ENCODE results near the gene PSMA6.

The PSMA6 gene

DNA sequence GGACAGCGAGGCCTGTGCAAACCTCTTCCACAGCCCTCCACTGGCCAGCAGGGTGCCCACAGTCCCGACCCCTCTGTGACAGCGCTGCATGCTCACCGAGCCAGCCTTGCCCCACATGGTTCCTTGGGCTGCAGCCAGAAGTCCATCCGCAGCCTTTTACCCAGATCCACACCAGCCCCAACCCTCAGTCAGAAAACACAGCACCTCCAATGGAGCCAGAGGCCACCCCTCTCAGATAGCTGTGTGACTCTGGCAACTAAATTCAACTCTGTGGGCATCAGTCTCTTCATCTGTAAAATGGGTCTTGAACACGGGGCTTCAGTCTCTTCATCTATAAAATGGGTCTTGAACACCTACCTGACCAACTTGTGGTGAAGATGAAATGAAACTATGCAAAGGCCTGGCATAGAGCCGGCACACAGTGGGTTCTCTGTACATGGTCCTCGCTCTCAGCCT, 74.4 kb downstream of the PSMA6 start:
- H3K27ac ChIP-seq (replicated peaks): no peak overlapping the region
- TF ChIP-seq, protein P1, sequence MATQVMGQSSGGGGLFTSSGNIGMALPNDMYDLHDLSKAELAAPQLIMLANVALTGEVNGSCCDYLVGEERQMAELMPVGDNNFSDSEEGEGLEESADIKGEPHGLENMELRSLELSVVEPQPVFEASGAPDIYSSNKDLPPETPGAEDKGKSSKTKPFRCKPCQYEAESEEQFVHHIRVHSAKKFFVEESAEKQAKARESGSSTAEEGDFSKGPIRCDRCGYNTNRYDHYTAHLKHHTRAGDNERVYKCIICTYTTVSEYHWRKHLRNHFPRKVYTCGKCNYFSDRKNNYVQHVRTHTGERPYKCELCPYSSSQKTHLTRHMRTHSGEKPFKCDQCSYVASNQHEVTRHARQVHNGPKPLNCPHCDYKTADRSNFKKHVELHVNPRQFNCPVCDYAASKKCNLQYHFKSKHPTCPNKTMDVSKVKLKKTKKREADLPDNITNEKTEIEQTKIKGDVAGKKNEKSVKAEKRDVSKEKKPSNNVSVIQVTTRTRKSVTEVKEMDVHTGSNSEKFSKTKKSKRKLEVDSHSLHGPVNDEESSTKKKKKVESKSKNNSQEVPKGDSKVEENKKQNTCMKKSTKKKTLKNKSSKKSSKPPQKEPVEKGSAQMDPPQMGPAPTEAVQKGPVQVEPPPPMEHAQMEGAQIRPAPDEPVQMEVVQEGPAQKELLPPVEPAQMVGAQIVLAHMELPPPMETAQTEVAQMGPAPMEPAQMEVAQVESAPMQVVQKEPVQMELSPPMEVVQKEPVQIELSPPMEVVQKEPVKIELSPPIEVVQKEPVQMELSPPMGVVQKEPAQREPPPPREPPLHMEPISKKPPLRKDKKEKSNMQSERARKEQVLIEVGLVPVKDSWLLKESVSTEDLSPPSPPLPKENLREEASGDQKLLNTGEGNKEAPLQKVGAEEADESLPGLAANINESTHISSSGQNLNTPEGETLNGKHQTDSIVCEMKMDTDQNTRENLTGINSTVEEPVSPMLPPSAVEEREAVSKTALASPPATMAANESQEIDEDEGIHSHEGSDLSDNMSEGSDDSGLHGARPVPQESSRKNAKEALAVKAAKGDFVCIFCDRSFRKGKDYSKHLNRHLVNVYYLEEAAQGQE (IDR thresholded peaks at IDR 0.05; ENCODE audit: insufficient replicate concordance, low read depth): no peak
- TF ChIP-seq, protein P2, sequence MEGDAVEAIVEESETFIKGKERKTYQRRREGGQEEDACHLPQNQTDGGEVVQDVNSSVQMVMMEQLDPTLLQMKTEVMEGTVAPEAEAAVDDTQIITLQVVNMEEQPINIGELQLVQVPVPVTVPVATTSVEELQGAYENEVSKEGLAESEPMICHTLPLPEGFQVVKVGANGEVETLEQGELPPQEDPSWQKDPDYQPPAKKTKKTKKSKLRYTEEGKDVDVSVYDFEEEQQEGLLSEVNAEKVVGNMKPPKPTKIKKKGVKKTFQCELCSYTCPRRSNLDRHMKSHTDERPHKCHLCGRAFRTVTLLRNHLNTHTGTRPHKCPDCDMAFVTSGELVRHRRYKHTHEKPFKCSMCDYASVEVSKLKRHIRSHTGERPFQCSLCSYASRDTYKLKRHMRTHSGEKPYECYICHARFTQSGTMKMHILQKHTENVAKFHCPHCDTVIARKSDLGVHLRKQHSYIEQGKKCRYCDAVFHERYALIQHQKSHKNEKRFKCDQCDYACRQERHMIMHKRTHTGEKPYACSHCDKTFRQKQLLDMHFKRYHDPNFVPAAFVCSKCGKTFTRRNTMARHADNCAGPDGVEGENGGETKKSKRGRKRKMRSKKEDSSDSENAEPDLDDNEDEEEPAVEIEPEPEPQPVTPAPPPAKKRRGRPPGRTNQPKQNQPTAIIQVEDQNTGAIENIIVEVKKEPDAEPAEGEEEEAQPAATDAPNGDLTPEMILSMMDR (IDR thresholded peaks at IDR 0.05; ENCODE audit: insufficient read depth, low read length): no peak
- TF ChIP-seq GABPA (IDR thresholded peaks at IDR 0.05; ENCODE audit: low read depth): no peak
- no peak for TF ChIP-seq POLR2AphosphoS5 (IDR thresholded peaks at IDR 0.05; ENCODE audit: low read depth)
- no peak for TF ChIP-seq SPI1 (IDR thresholded peaks at IDR 0.05; ENCODE audit: borderline replicate concordance, low read depth)
- no peak overlapping the region for H3K4me3 ChIP-seq (replicated peaks; ENCODE audit: insufficient read depth, low read length)
- DNase-seq (ENCODE audit: low read depth in 1 of 2, low spot score in 1 of 2): no peak
- no peaks in the 10 kb centered on the region for H3K27me3 ChIP-seq (ENCODE audit: insufficient read depth, poor library complexity, severe bottlenecking)

DNA sequence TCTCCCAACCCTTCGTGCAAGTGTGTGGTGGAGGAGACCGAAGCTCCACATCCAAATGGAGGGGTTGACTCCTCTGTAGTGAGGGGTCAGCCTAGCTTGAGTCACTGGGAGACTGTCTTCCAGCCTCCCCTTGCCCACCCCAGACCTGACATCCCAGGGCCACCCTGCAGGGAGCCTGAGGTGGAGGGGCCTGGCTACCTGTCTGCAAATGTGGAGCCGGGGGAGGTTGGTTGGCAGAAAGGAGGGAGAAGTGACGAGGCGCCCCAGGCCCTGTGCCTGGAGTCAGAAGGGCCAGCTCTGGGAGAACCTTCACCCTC, 74.8 kb downstream of the PSMA6 start:
- DNase-seq (ENCODE audit: low read depth in 1 of 2, low spot score in 1 of 2): no peak
- Histone ChIP-seq H3K4me3 (replicated peaks; ENCODE audit: insufficient read depth, low read length) (no peak overlapping the region), H3K27ac (replicated peaks) (no peak overlapping the region), H3K27me3 (ENCODE audit: insufficient read depth, poor library complexity, severe bottlenecking) (no peaks in the 10 kb centered on the region)
- TF ChIP-seq GABPA (IDR thresholded peaks at IDR 0.05; ENCODE audit: low read depth) (no peak), SPI1 (IDR thresholded peaks at IDR 0.05; ENCODE audit: borderline replicate concordance, low read depth) (no peak), POLR2AphosphoS5 (IDR thresholded peaks at IDR 0.05; ENCODE audit: low read depth) (no peak)
- TF ChIP-seq, protein P2 (IDR thresholded peaks at IDR 0.05; ENCODE audit: insufficient read depth, low read length): no peak
